Gastroesophageal sphincter (tissue), 3 donors: Measurements from ENCODE around the gene OCA2.

ENCODE experiments used
- POLR2A ChIP-seq, 2 donors: fragments of 450-650 bp; IDR thresholded peaks; one replicate each; pipeline ENCODE4 v1.6.1; 2017; ENCODE audit warnings: antibody characterized with exemption in 2 of 2, mild to moderate bottlenecking in 2 of 2, moderate library complexity in 1 of 2
- POLR2AphosphoS5 ChIP-seq: sonication (generic); formaldehyde crosslinking; IDR thresholded peaks from one replicate; pipeline ENCODE4 v1.6.1; 2017; ENCODE audit warnings: antibody characterized with exemption
- TF ChIP-seq, protein P1 (sequence below), 4 experiments: fragments of 200-600 bp in 2 of 4; fragments of 450-650 bp in 2 of 4; sonication (generic) in 1 of 4; IDR thresholded peaks; one replicate each; pipeline ENCODE4 v1.5.1; 2017 to 2019; ENCODE audit warnings: antibody characterized with exemption in 4 of 4, mild to moderate bottlenecking in 2 of 4, moderate library complexity in 2 of 4

DNA sequence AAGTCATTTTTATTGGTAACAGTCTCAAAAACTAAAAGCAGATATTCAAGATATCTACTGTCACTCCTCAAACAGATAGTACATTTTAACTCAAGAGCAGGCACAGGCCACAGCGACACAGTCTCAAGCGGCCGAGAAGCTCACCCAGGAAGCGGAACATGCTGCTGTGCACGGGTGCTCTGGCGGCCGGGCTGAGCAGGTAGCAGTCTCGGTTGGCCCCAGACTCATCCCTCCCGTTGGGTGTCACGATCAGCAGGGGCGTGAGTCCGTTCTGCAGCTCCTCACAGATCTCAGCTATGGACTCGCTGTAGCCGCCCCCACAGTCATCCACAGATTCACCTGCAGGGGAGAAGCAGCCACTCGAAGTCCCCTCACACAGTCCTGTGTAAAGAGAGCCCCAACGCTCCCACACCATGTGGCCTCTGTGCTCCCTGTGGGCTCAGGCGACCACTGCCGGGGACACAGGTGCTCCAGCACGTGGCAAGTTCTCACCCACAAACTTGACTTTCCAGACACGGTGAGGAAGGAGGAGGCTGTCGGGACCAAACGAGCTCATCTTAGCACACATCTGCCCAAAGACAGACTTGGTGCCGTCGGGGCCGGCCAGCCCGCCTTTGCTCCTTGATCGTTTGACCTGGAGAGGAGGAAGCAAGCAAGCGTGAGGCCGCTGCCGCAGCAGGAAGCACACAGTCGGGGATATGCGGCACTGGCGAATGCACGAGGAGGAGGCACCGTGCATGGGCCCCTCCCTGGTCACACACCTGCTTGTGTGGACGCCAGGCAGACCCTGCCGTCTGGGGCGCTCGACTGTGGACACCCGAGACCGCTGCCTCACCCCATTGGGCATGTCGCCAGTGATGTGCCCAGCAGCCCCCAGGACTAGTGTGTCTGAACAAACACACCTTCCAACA lies 17.7 kb upstream of the OCA2 start:
- TF ChIP-seq POLR2AphosphoS5, result no peak
- TF ChIP-seq, protein P1, sequence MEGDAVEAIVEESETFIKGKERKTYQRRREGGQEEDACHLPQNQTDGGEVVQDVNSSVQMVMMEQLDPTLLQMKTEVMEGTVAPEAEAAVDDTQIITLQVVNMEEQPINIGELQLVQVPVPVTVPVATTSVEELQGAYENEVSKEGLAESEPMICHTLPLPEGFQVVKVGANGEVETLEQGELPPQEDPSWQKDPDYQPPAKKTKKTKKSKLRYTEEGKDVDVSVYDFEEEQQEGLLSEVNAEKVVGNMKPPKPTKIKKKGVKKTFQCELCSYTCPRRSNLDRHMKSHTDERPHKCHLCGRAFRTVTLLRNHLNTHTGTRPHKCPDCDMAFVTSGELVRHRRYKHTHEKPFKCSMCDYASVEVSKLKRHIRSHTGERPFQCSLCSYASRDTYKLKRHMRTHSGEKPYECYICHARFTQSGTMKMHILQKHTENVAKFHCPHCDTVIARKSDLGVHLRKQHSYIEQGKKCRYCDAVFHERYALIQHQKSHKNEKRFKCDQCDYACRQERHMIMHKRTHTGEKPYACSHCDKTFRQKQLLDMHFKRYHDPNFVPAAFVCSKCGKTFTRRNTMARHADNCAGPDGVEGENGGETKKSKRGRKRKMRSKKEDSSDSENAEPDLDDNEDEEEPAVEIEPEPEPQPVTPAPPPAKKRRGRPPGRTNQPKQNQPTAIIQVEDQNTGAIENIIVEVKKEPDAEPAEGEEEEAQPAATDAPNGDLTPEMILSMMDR (IDR thresholded peaks at IDR 0.05), result no peak
- no peak for TF ChIP-seq POLR2A (IDR thresholded peaks at IDR 0.05)
